ENCODE results near the gene RTN4R. TPM values are rescaled to one million over a fixed set of nuclear protein-coding genes. Genes with fewer than 3 reads are reported as not detected.

RTN4R gene
- total RNA-seq, 1 experiment from 2014 or later = 16.3 TPM

- no peak for ATAC-seq
- no peaks in the 10 kb centered on the region for H3K4me1 ChIP-seq (ENCODE audit: control insufficient read depth, insufficient read depth, low read length)
- no peaks in the 10 kb centered on the region for H3K36me3 ChIP-seq (ENCODE audit: control insufficient read depth, insufficient read depth, low read length)
- no peaks in the 10 kb centered on the region for H3K27me3 ChIP-seq (ENCODE audit: control insufficient read depth, insufficient read depth, low read length)
- in situ Hi-C loops (cut with HindIII; ENCODE audit: low pct_unique_long_range_greater_than_20kb, low sequenced_read_pairs) = no loop called here
- intact Hi-C loops (cut with micrococcal nuclease; ENCODE audit: unreplicated experiment) = no loop called here
- CTCF ChIA-PET = no interaction called here
- TF ChIP-seq REST (IDR thresholded peaks at IDR 0.05; ENCODE audit: insufficient read depth in 1 of 2, low read depth in 2 of 2, low read length in 1 of 2) (no peak), SIN3A (IDR thresholded peaks at IDR 0.05; ENCODE audit: borderline replicate concordance, insufficient read depth, low read depth, low read length) (no peak), TCF7L2 (IDR thresholded peaks at IDR 0.05; ENCODE audit: low read depth, low read length) (no peak), POLR2AphosphoS5 (IDR thresholded peaks at IDR 0.05; ENCODE audit: low read depth, low read length) (no peak), CTCF (IDR thresholded peaks at IDR 0.05) (no peak)
- no TSS peak for BruUV-seq (replicated peaks)
- no peak for DNase-seq (ENCODE audit: low read depth, low spot score)
- POLR2A ChIA-PET = no interaction called here
- H3K9me3 ChIP-seq (ENCODE audit: control insufficient read depth, insufficient read depth, low read depth, low read length) = no peaks in the 10 kb centered on the region
- H3K27ac ChIP-seq (ENCODE audit: low read length) = no peak overlapping the region
- no peak overlapping the region for H3K4me3 ChIP-seq (ENCODE audit: low read depth in 2 of 2, low read length in 2 of 2)
These were observed 52.4 kb downstream of the RTN4R start for GRCh38 chr22:20215742-20216141.

GRCh38 chr22:20214853-20215252 lies 53.3 kb downstream of the RTN4R start:
- no TSS peak for BruUV-seq (replicated peaks)
- CTCF ChIA-PET = no interaction called here
- POLR2A ChIA-PET = no interaction called here
- Histone ChIP-seq H3K27ac (ENCODE audit: low read length) (no peak overlapping the region), H3K9me3 (ENCODE audit: control insufficient read depth, insufficient read depth, low read depth, low read length) (no peaks in the 10 kb centered on the region), H3K4me1 (ENCODE audit: control insufficient read depth, insufficient read depth, low read length) (no peaks in the 10 kb centered on the region), H3K4me3 (ENCODE audit: low read depth in 2 of 2, low read length in 2 of 2) (no peak overlapping the region), H3K36me3 (ENCODE audit: control insufficient read depth, insufficient read depth, low read length) (no peaks in the 10 kb centered on the region), H3K27me3 (ENCODE audit: control insufficient read depth, insufficient read depth, low read length) (no peaks in the 10 kb centered on the region)
- in situ Hi-C loops (cut with HindIII; ENCODE audit: low pct_unique_long_range_greater_than_20kb, low sequenced_read_pairs) = no loop called here
- no peak for DNase-seq (ENCODE audit: low read depth, low spot score)
- TF ChIP-seq POLR2AphosphoS5 (IDR thresholded peaks at IDR 0.05; ENCODE audit: low read depth, low read length) = no peak
- no peak for TF ChIP-seq TCF7L2 (IDR thresholded peaks at IDR 0.05; ENCODE audit: low read depth, low read length)
- TF ChIP-seq CTCF (IDR thresholded peaks at IDR 0.05) = no peak
- no peak for TF ChIP-seq REST (IDR thresholded peaks at IDR 0.05; ENCODE audit: insufficient read depth in 1 of 2, low read depth in 2 of 2, low read length in 1 of 2)
- no peak for TF ChIP-seq SIN3A (IDR thresholded peaks at IDR 0.05; ENCODE audit: borderline replicate concordance, insufficient read depth, low read depth, low read length)
- intact Hi-C loops (cut with micrococcal nuclease; ENCODE audit: unreplicated experiment) = no loop called here
- ATAC-seq = no peak

Data from Panc1 (cell line).